ENCODE results near the gene MYOM1.

Gene MYOM1

GRCh38 chr18:3086871-3087270 lies 132.9 kb downstream of the MYOM1 start:
- ChIA-PET CTCF (interaction anchor here (0.9 to 3.8 kb wide), 3 partner anchors 18 to 48 kb away, joined by 3 to 22 read pairs (median 5); no protein-coding TSS in a partner anchor), POLR2A (no interaction called here)
- DNase-seq (ENCODE audit: extremely low spot score): no peak

DNA sequence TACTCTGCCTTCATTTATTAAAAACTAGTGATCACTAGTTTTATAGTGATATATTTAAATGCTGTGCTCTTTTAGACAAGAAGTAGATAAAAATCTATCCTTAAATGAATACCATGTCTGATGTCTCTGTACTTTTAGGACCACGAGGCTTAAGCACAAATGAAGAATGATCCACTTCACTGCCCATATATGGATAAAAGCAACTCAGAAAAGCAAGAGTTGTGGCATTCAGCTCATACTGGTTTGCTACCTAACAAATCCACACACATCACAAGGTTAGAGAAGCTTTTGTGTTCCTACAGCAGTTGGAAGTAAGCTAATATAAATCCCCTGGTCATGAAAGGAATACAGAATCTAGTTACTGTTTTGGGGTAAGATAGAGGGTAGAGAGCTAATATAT lies 134.2 kb downstream of the MYOM1 start:
- ChIA-PET CTCF (interaction anchor here (4.7 kb wide), 1 partner anchor 23 kb away, joined by 17 read pairs; no protein-coding TSS in a partner anchor), POLR2A (no interaction called here)
- DNase-seq (ENCODE audit: extremely low spot score): no peak
- no peak for TF ChIP-seq CTCF (IDR thresholded peaks at IDR 0.05; ENCODE audit: control extremely low read depth, extremely low read depth, low read depth, missing control alignments)

More at GRCh38 chr18:3086871-3087270, 132.9 kb downstream of the MYOM1 start:
- no peak for TF ChIP-seq CTCF (IDR thresholded peaks at IDR 0.05; ENCODE audit: control extremely low read depth, extremely low read depth, low read depth, missing control alignments)

- no peak for DNase-seq (ENCODE audit: extremely low spot score)
- CTCF ChIA-PET: interaction anchor here (4.7 kb wide), 1 partner anchor 22 kb away, joined by 17 read pairs; no protein-coding TSS in a partner anchor
- TF ChIP-seq CTCF (IDR thresholded peaks at IDR 0.05; ENCODE audit: control extremely low read depth, extremely low read depth, low read depth, missing control alignments): no peak
- POLR2A ChIA-PET: no interaction called here
These were observed 135.6 kb downstream of the MYOM1 start for GRCh38 chr18:3084206-3084605.

DNA sequence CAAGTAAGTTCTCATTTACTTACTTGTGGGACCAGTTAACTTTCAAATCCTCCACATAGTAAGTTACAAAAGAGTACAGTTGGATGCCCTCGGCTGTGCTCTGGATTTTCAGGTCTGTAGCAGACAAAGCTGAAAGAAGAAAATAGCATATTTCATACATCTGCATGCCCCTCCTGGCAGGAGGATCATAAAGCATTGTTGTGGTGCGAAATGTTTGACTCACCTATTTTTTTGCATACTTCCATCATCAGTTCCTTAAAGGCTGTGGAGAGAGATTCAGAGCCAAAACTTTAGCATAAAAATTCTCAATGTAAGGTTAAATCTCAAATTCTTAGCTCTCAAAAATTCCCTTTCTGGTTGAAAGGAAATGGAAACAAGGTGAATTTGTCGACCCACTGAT lies 136.0 kb downstream of the MYOM1 start:
- POLR2A ChIA-PET: no interaction called here
- no peak for DNase-seq (ENCODE audit: extremely low spot score)
- CTCF ChIA-PET: interaction anchor here (0.8 to 4.7 kb wide), 2 partner anchors 21 to 24 kb away, joined by 3 to 17 read pairs; no protein-coding TSS in a partner anchor
- no peak for TF ChIP-seq CTCF (IDR thresholded peaks at IDR 0.05; ENCODE audit: control extremely low read depth, extremely low read depth, low read depth, missing control alignments)

DNA sequence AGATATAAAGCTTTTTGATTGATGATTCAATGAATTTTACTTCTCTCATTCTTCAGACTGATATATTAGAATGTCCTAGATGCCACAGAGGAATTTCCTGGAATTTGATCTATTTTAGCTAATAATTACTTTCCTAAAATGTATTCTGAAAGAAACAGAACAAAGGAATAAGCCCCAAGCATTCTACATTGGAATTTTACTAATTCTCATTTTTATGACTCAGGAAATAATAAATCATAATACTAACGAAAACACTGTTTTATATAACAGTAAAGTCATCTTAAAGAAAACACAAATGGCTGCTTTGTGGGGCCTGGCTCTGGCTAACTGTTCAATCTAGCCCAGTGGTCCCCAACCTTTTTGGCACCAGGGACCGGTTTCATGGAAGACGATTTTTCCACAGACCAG lies 138.2 kb downstream of the MYOM1 start:
- no peak for TF ChIP-seq CTCF (IDR thresholded peaks at IDR 0.05; ENCODE audit: control extremely low read depth, extremely low read depth, low read depth, missing control alignments)

GRCh38 chr18:3079653-3080052 lies 140.1 kb downstream of the MYOM1 start:
- ChIA-PET CTCF (interaction anchor here (1.0 to 2.4 kb wide), 7 partner anchors 9 to 166 kb away, joined by 3 to 12 read pairs (median 3); no protein-coding TSS in a partner anchor), POLR2A (no interaction called here)
- no peak for DNase-seq (ENCODE audit: extremely low spot score)
- TF ChIP-seq CTCF (IDR thresholded peaks at IDR 0.05; ENCODE audit: control extremely low read depth, extremely low read depth, low read depth, missing control alignments): no peak

More for the DNA sequence above, 138.2 kb downstream of the MYOM1 start:
- no peak for DNase-seq (ENCODE audit: extremely low spot score)
- ChIA-PET CTCF (interaction anchor here (0.8 to 4.7 kb wide), 4 partner anchors 10 to 47 kb away, joined by 3 to 17 read pairs (median 4); no protein-coding TSS in a partner anchor), POLR2A (no interaction called here)
